Esophagus mucosa (tissue), 1 donor: ENCODE results near the gene LY6G6C. TPM values are rescaled to one million over a fixed set of nuclear protein-coding genes. Genes with fewer than 3 reads are reported as not detected.

Source experiments
- ATAC-seq: fragments of 200-7000 bp; cut with Tn5 transposase; one replicate; pipeline ENCODE4 v1.9.1; 2020
- total RNA-seq: library from RNA; stranded (reverse); gene quantifications from one replicate; pipeline ENCODE4 v1.2.4, GENCODE V29; 2023
- donor health status: DM: yes; HTN: yes; CAD: no.

Gene LY6G6C
- total RNA-seq, 1 donor from 2014 or later = 10.8 TPM

DNA sequence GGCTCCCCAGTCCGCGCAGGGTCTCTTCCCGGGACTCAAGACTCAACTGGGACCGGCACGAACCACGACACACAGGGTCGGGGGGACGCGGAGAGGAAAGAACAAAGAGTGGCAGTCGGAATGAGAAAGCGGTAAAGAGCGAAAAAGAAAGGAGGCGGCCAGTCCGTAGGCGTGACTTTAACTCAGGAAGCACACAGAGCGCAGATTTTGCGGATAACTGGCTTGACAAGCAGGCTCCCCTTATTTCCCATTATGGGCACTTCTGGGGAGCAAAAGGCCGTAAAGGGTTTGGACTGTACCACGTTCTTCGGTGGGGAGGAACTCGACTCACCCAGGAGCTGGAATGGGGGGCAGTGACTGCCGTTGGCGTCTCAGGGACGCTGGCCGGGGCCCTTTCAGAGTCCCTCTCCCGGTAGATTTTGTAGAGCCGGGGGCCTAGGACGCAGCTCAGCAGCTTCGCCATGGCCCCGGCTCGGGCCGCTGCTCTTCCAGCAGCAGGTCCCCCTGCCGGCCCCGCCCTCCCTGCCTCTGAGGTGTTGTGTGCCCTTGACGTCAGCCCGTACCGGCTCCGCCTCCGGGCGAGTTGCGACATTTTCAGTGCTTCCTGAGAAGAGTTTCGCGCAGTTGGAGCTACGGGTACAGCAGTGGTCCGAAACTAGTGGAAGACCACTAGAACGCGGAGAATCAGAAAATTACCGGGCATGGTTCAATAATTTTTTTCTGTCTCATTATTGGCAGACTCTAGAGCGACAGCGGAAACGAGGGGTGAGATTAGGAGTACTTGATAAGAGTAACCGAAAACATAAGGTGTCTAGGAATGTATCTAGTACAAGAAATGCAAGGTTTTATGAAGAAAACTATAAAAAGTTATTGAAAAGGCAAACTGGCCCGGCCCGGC, 18.5 kb downstream of the LY6G6C start, which contains the start of gene ABHD16A:
TSS of gene ABHD16A (minus strand) at position 506 of the 898 bp plus-strand sequence. CDS start at position 463, 43 bp downstream.
- peak; percentile 97 for ATAC-seq

DNA sequence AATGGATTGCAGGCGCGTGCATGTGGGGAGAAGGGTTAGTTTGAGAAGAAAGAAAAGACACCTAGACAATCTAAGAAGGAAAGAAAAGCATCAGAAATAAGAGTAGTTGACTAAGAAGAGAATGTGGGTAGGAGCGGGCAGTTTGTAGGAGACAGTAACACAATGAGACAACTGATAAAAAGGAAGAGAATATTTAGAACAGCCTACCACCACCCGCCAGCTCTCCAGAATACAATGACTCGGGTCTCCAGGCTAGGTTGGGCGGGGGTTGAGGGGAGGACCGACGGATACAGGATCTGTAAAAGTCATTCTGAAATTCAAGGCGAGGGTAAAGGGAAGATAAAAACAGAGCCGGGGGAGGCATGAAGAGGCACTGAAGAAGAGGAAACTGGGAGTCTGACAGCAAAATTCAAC, 19.1 kb downstream of the LY6G6C start:
- ATAC-seq = peak; percentile 3

DNA sequence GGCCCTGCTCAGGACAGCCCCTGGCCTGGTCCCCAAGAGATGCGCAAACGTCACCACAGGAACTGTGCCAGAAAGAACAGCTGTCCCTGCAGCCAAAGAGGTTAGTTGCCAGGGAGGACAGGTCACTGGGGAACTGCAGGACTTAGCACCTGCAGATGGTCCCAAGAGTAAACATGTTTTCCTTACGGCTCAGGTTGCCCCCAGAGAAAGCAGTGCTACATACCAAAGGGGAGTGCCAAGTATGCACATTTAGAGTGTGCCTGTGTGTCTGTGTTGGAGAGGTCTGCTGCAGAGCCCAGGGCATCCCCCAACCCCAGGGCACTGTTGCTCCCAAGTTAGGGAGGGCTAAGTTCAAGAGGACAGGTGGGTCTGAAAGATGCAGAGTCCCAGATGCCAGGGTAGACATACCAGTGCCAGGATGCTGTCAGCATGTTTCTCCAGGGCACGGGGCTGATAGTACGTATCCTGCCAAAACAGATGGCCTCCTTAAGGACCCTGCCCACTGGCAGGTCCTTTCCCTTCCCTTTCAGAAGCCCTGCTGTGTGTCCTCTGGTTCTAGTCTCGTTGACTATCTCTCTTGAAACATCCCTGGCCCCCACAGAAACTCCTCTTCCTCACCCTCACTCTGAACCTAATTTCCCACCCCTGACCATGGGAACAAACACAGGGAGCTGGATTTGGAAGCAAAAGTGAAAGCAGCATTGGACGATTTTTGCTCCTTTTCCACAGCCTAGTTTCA, 19.7 kb downstream of the LY6G6C start:
- ATAC-seq = no peak

DNA sequence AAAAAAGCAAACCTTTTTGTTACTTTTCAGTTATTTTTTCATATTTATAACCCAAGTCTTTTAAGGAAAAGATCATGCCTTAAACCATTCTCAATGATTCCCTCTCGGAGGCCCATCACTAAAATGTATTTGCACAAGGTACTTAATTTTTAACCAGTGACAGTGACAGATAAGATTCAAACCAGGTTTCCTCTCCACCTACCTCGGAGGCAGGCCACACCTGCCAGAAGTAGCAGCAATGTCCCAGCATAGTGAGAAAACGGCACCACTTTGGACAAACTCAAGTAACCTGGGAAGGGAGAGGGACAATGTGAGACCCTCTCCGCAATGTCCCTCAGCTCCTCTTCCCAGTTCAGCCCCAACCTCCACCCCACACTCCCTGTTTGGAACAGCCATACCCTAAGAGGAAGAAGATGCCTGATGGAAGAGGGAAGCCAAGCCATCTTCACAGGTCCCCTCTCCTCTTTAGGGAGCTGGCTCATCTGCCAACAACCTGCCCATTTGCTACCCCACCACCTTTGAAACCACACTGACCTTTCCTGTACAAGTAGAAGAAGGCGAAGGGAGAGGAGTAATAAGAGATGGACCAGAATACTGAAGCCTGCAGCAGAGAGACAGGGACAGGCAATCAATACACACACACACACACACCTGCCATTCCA, 20.7 kb downstream of the LY6G6C start:
- ATAC-seq = no peak

DNA sequence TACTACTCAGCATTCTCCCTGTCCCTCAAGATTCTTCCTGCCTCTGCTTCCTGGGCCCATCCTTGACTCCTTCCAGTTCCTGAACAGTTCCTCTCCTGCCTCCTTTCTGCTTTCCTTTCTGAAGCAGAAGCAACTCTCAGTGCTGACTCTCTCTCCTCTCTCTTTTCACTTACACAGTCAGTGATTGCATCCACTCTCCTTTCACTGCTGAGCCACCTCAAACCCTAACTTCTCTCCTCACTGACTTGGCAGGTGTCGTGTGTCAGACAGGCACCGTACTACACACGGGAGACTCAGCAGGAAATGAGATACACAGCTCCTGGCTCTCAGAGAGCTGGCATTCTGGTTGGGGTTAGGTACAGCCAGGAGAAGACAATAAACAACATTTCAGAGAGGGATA, 24.0 kb downstream of the LY6G6C start:
- ATAC-seq = peak; percentile 22

DNA sequence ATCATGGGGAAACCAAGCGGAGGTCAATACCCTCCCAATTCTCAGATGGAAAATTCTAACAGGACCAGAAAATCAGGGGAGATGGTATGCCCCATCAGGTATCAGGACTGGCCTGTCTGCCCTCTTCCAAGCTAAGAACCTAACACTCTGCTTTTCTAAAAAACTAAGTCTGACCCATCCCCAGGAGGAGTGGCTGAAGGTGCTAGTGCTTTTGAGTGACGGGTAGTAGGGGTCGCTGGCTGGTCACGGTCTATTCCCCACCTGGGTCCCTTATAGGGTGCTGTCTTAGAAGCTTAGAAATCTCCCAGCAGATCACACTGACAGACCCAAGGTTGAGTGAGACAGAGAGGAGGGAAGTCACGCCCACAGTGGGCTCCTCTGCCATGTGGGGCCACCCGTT, 28.0 kb downstream of the LY6G6C start:
- no peak for ATAC-seq

DNA sequence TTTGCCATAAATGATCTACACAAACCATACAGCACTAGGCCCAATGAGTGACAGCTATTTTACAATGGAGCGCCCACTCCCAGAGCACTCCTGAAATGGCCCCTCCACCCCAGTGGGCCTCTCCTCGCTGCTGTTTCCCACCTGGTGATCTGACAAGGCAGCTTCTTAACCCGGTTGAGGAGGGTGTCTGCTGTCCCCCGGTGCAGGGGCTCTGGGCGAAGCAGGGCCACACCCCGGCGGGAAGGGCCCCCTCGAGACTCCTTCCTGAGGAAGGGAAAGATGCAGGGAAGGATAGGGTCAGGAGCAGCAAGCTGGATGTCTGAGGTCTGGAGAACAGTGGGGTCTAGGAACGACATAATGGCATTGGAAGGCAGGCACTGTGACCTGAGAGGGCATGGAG, 28.7 kb downstream of the LY6G6C start:
- ATAC-seq = no peak

DNA sequence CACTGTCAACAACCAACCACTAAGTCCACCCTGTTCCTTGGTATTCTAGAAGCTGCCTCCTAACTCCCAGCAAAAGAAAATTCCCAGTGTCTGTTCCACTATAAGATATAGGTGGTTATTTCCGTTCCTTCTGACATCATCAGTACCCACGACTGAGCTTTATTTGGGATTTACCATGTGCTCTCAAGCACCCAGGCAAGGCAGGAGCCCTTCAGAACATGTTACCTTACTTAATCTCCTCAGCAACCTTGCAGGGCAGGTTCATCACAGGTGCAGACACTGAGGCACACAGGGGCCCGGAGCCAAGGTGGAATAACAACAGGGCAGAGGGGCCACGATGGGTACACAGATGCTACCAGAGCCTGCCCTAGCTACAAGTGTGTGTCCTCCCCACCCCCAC, 29.2 kb downstream of the LY6G6C start:
- no peak for ATAC-seq

DNA sequence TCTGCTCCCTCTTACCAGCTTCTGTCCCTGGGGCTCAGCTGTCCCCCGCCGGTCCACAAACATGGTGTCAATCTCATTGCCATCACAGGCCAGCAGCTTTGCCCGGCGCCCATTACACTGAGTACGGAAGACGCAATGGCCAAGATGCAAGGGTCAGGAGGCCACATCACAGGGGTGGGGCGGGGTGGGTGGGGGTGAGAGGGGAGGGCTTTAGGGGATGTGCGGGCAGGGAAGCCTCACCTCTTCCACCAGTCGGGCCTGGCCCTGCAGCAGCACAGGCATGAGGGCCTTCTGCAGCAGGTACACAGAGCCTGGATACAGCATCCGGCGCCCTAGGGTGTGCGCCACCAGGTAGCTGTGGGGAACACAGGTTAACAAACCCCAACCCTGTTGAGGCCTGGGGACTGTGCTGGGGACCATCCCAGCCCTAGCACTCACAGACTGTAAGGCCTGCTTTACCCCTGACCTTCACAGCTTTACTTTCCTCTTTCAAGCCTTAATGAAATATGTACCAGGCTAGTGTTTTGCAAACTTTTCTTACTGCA, 29.9 kb downstream of the LY6G6C start:
- no peak for ATAC-seq

DNA sequence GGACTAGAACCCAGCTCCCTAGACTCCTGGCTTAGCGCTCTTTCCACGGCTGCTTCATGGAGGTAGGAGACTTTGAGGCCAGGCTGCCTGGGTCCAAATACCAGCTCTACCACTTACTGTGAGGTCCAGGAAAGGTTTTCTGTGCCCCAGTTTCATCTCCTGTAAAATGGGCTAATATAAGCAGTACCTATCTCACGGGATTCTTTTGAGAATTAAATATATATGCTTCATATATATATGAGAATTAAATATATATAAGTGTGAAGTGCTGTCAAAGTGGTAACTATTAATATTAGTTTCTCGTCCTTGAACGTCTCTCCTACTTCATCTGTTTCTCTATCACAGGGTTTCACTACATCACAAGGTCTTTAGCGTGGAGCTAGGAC, 30.5 kb downstream of the LY6G6C start:
- ATAC-seq = no peak

DNA sequence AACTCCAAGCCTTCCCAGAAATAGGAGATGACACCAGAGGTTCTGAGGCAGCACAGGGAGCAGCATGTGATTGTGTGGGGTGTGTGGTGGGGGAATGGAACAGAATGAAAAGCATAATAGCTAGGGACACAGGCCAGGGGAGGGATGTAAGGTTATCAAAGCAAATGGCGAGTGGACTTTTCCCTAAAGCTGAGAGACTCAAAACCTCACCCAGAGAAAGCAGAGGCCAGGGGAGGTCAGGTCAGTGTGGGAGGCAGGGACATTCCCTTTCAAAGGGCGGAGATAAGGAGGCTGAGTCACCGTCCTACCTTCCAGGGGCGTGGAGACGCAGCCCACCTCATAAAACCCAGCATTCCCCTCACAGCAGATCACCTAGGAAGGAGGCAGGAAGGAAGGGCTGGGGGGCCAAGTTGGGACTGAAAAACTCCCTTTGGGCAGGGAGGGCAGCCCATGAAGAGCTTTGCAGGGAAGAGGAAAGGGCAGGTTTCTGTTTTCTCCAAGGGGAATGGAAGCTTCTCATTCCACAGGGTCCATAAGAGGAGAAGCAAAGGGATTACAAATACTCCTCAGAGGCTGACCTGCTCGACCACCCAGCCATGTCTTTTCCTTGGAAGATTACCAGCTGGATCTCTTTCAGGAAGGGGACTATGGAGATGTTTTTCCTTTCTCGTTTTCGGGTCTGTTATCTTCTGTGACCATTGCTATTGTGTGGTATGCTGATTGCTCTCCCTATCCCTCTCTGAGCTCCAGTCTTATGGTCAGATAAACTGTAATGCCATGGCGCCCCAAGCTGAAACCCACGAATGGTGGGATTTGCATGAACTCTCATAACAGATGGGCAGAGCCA, 31.1 kb downstream of the LY6G6C start:
- no peak for ATAC-seq

DNA sequence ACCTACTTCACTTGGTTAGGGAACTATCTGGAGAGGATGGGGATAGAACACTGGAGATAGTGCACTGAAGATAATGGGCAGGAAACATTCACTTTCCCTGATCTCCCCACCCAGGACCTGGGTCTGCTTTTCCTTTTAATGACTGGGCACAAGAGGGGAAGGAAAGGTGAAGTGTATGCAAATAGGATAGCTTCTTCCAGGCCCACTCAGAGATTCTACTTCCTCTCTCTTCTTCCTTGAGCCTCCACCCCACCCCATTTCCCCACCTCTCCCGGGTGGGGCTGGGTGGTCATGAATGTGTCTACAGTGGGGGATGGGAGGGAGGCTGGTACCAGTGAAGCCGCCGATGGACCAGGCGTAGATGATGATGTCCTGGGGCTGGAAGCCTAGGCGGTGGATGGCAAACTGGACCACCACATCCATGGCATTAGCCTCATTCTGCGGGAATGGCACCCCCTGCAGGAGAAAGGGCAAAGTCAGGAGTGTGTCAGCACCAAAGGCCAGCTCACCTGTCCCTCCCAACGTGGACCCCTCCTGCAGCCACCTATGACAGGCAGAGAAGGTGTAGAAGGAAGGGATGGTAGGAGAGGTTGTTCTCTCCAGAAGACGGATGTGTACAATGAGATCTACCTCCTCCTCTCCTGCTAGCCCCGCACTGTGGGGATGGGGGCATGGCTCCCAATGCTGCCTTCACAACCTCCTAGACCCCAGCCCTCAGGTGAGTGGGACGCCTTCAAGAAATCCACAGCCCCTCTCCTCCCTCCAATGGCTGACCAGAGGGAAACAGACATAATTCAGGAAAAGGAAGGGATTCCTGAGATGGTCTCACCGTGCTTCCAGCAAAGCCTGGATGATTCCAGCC, 32.1 kb downstream of the LY6G6C start:
- ATAC-seq = no peak

DNA sequence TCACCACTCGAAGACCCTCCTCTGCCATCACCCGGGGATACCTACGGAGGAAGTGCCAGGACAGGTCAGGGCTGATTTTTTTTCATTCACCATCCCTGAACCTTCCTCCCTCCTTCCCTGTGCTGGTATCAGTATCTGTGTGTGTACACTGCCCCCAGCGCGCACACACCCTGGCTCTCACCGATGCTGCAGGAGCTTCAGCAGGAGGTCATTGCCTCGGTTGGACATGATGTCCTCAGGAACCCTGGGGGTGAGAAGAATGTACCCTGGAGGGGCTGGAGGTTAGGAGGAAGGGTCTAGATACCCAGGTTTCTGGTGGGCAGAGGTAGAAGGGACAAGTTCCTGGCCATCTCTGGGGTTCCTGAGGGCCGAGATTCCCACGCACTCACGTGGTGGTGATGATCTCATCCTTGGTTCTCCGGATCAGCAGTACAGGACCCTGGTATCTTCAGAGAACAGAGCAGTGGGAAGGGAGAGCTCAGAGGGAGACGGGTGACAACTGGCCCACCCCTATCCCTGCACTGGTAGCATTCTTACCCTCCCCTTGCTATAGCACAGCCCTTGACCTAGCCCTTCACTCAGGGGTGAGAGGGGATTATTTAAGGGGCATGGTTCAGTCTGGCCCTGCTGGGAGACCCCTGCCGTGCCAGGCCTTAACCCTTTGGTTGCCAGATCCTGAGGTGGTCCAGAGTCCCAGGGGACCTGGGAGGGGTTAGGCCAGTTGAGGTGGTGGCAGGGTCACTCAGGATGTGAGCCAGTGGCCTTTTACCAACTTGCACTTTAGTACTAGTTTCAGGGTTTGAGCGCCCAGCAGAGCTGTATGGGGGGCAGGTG, 33.5 kb downstream of the LY6G6C start:
- ATAC-seq = no peak

DNA sequence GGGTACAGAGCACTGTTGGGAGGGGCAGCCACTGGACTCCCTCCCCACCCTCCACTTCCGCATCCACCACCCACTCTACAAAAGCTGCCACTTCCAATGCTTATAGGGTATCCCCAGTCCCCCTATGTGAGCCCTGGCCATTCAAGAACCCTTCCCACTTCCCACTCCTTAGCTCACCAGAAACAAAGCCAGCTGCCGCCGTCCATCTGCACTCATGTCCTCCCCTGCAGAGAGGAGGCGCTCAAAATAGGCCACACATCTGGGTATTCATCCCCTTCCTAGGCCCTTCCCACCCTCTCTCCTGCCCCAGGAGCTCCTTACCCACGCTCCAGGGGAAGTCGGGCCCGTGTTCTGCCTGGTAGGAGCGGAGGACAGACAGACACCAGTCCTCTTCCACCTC, 34.2 kb downstream of the LY6G6C start:
- ATAC-seq = no peak

DNA sequence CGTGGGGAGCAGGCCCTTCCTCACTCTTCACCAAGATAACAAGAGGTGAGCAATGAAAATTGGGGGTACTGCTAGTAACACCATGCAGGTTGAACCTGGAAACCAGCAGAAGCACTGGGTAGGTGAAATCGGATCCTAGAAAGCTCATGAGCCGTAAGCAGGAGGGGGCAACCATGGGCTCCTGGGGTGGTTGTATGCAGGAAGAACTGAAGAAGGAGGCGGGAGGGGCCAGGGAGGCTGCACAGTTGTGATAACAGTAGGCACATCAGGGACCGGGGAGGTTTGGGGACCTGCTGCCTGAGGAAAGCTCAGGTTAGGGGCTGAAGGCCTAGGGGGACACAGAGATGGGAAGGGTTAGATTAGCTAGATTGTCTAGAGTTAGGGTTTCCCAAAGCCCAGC, 35.1 kb downstream of the LY6G6C start:
- ATAC-seq = no peak

DNA sequence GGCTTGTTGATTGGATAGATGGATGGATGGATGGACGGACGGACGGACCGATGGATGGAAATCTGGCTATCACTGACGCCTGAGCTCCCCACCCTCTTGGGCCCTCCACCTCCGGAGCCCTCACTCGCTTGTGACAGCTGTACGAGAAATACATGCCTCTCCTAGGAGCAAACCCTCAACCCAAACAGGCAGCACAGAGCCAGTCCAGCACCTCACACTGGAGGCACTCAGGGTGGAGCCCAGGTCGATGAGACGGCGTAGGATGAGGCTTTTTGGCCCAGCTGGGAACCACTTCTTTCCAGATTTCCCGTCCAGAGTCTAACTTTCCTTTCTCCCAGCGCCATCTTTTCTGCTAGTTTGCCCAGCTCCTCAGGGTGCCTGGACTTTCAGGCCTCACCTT, 38.0 kb downstream of the LY6G6C start:
- no peak for ATAC-seq

DNA sequence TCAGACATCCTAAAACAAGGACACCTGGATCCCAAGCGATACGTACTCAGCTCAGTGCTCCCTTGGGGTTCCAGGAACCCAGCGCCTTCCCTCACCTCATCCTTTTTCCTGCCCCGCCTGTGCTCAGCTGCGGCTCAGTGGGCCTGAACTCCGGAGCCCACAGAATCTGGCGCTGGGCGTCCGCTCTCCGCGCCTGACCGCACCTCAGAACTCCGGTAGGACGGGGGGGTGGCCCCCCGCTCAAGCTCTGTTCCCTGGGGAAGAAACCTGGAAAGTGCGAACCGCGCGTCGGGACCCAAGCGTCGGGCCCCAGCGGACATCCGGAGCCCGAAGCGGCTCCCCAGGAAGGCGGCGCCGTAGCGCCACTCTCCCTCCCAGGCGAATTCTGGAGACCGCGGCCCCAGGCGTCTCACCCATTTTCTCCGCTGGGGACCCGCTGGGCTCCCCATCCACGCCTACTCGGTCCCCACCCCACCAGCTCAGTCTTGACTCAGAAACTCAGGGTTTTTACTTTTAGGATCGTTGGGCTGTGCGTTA, 40.3 kb downstream of the LY6G6C start:
- ATAC-seq = peak; percentile 39

DNA sequence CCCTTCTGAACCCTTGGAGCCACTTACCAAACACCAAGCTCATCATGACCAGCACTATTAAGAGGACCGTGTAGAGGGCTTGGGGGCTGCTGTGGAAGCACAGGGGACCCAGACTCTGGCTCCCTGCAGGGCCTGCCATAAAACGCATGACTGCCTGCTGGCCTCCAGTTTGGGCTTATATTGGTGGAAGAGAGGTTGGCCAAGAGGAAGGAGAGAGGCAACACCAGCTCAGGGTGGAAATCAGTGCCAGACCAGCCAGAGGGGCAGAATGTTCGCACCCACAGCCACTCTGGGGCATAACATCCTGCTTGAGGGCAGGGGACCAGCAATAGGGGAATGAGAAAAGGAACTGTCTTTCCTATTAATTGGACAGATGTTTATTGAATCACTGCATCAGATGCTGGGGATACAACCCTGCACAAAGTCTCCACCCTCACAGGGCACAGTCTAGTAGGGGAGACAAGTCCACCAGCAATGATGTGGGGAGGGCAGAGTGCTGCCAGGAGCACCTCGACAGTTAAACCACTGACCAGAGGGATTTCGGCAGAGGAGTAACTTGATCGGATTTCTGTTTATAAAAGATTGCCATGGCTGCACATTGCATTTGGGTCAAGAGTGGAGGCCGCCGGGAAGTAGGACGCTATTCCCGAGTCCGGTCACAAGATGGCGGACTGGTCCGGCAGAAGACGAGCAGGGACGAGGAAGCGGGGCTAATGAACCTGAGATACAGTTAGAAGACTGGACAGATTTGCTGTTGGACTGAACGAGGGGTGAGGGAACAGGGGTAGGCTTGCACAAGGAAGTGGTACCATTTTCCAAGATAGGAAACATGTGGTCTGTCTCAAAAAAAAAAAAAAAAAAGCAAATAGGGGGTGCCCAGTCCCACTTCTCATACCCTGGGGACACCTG, 41.1 kb downstream of the LY6G6C start, which contains the start of gene LY6G5C:
TSS of gene LY6G5C (minus strand) at position 842 of the 909 bp plus-strand sequence. CDS start at position 148, 694 bp downstream.
- peak; percentile 78 for ATAC-seq
